CD4-positive, alpha-beta T cell treated with Interleukin-10 for 1 hour (primary cell): ENCODE measurements around the gene GLS.
A peak's percentile ranks its signal among the peaks of the same experiment; 100 is the strongest.
"Not testable (repeated sequence)": the region's sequence is repeated elsewhere in the genome, so short reads cannot be mapped to it uniquely, and the experiment has no call there.

ENCODE experiments used
- DNase-seq: peaks from one replicate; pipeline ENCODE4 v3.0.0-alpha.2; 2020

Gene GLS

GRCh38 chr2:190858817-190859216, 21.8 kb upstream of the GLS start:
- no peak for DNase-seq

GRCh38 chr2:190859347-190860297, 21.0 kb upstream of the GLS start:
- DNase-seq: no peak

- DNase-seq: no peak
Observed at GRCh38 chr2:190860985-190861680, 19.5 kb upstream of the GLS start.

- not testable (repeated sequence) for DNase-seq
Observed at GRCh38 chr2:190862128-190862527, 18.5 kb upstream of the GLS start.

DNA sequence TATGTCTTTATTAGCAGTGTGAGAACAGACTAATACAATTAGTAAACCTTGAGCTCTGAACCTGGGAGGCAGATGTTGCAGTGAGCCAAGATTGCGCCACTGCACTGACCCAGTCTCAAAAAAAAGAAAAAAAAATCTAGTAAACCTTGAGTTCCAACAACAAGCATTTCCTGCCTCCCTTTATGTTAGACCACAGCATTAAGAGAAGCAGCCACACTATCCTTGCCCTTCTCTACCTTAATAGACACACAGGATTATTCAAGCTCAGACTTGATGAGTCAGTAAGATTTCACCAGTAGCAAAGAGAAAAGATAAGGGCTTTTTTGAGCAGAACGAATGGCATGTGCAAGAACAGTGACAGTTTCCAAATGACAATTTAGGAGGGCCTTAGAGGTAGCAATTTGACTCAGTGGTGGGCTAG, 18.0 kb upstream of the GLS start:
- DNase-seq: no peak

DNA sequence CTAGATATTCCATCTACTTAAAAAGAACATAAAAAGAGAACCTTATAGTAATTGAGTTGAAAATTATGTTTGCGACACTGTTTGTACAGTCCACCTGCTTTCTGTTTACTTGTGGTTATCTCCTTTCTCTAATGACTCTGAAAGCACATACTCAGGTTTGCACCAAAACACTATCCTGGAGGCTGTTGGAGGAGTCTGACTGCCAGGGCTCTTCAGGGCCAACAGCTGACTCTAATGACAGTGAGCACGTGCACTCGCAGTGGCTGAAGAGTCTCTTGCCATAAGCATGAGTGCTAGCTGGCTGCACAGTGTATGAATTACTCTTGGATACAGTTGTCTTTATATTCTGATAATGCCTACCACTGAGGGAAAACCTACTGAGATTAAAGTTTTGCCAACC, 16.7 kb upstream of the GLS start:
- DNase-seq: no peak

GRCh38 chr2:190864375-190864774, 16.2 kb upstream of the GLS start:
- no peak for DNase-seq

DNA sequence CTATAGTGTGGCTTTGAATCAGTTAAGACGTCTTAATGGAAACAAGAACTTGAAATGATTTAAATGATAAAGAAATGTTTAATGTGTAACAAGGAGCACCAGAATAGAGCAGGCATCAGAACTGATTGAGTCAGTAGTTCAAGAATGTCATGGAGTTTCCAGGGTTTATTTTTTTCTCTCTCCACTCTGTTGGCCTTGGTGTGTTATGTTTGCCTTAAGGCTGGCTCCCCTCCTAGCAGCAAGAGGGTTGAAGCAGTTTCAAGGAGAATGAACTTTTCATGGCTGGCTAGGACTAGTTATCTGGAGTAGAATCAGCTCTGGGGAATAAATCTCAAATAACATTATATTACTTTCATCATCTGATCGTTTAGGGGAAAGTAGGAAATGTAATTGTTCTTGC, 13.4 kb upstream of the GLS start:
- no peak for DNase-seq

GRCh38 chr2:190867832-190868231, 12.8 kb upstream of the GLS start:
- DNase-seq: no peak

GRCh38 chr2:190869721-190870120, 10.9 kb upstream of the GLS start:
- no peak for DNase-seq

DNA sequence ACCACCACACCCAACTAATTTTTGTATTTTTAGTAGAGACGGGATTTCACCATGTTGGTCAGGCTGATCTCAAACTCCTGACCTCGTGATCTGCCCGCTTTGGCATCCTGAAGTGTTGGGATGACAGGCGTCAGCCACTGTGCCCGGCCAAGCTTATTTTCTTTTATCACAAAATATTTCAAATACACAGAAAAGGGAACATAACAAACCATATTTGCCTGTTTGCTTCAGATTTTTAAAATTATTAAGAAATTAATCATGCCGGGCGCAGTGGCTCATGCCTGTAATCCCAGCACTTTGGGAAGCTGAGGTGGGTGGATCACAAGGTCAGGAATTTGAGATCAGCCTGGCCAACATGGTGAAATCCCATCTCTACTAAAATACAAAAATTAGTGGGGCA, 7.2 kb upstream of the GLS start:
- DNase-seq: not testable (repeated sequence)

DNA sequence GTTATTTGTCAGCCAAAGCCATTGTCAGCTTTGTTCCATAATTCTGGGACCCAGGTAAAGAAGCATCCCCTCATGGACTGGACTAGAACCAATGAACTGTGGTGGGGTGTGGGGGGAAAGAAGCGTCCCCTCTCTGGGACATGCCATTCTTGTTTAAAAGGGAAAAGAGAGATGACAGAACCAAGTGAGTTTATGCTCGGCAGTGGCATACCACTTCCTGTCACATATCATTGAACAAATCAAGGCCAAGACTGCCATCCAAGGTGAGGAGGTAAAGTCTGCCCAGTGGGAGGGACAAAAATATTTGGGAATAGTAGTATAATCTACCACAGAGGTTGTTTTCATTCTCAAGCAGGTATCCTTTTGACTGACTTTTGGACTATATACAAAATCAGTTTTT, 4.7 kb upstream of the GLS start:
- DNase-seq: peak; percentile 51

DNA sequence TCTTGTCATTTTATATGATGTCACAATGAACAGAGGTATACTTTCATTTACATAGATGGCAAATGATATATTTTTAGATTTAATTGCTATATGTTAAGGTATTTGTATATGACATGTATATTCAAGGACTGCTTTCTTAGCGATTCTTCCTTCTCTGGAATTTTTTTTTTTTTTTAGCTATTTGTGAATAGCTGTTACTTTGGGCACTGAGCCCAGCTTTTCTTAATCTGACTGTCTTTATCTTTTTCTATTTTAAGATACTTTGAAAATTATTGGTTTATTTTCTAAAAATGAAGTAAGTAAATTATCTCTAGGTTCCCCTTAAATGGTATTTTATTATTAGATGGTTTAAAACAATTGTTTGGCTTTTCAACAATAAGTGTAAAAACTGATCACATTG, 4.0 kb upstream of the GLS start:
- DNase-seq: no peak

DNA sequence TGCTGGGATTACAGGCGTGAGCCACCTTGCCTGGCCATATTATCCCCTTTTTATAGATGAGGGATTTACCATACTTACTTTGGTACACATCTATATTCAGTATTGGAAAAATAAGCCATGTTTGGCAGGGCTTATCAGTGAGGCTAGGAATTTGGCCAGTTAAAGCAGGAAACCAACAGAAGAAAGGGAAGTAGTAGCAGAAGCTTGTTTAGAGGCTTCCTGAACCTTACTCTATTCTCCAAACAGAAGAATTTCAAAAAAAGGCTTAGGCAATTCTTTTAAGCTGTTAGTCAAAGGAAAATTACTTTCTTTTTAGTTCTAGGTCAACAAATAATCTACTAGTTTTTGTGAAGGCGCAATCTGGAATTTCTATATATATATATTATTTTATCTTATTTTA, 3.2 kb upstream of the GLS start:
- DNase-seq: no peak

DNA sequence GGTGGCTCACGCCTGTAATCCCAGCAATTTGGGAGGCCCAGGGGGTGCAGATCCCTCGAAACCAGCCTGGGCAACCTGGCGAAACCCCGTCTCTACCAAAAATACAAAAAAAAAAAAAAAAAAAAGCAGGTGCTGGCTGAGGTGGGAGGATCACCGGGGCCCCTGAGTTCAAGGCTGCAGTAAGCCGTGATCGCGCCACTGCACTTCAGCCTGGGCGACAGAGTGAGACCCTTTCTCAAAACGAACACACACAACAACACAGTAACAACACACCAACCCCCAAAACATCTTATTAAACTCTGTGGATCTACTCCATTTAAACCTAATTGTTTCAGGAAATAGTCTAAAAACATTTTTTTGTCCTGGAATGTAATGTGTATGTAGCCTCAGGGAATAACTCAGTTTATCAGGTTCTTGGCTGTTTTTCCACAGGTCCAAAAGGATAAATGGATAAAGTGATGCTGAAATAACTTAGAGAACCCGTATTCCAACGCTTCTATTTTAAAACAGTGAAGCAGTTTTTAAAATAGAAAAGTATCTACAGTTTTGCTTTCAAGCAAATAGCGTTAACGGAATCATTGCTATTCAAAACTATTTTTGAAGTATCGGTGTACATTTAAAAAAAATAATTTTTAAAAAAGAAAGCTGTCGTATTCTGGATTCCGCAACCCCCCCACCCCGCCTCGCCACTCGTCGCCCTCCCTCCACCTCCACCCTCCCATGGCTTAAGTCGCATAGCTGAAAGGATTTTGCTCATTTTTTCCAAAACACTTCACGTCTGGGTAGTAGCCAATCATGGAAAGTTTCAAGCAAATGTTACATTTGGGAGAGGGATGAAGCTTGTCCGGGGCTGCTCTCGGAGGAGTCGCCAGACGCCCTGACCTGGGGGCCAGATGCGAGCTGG, 895 bp upstream of the GLS start:
- DNase-seq: no peak

GRCh38 chr2:190881084-190881597, 520 bp downstream of the GLS start:
- DNase-seq: no peak

- peak; percentile 83 for DNase-seq
Observed at GRCh38 chr2:190881598-190882410, 1.2 kb downstream of the GLS start.

DNA sequence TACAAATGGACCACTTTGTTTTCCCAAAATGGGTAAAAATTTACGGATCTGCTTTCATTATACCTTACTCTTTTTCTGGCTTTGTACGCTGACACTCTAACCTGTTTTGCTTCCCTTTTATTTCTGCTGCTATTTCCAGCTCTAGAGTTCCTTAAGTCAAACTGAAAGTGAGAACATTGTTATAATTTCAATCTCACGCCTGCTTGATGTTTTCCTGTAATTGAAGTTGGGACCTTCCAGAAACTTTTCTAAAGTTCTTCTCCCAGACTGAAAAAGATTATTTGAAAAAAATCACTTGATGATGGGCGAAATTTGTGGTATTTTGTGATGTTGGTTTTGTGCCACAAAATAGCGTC, 1.8 kb downstream of the GLS start:
- DNase-seq: no peak

- DNase-seq: peak; percentile 35
Observed at GRCh38 chr2:190882856-190883582, 2.4 kb downstream of the GLS start.

GRCh38 chr2:190885844-190886243, 5.2 kb downstream of the GLS start:
- not testable (repeated sequence) for DNase-seq

DNA sequence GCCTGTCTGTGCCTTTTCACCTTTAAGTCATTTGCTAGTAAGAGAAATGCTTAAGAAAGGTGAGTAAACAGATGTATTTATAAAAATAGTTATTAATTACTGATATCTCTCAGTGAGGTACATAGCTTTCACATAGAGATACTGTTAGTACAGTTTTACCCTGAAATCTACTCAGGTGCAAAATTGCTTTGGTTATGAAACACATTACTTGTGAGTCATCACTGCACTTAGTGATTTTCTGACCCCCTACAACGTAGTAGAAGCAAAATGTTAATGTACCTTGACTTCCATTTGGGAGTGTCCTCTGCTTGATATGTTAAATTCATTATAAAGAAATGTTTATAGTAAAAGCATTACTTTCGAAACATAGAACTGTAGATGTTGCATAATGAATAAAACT, 6.5 kb downstream of the GLS start:
- no peak for DNase-seq
